ENCODE data around the gene NPDC1.
"Not testable (repeated sequence)": the region's sequence is repeated elsewhere in the genome, so short reads cannot be mapped to it uniquely, and the experiment has no call there.

Gene NPDC1

DNA sequence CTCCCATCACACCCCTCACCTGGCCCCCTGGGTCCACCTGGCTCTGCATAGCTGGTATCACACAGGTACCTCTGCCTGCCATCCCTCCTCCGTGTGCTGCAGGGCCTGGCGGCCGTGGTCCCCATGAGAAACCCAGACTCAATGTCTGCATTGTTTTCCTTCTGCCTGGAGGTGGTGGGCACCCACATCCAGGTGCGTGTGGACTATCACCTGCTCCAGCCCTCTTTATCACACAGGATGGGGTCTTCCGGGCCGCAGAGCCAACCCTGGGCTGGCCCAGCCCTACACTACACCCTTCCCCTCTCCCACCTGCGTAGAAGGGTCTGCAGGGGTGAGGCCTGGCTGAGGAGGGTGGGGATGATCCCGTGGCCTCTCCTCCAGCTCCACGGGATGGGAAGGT, 7.1 kb downstream of the NPDC1 start:
- DNase-seq: no peak

DNA sequence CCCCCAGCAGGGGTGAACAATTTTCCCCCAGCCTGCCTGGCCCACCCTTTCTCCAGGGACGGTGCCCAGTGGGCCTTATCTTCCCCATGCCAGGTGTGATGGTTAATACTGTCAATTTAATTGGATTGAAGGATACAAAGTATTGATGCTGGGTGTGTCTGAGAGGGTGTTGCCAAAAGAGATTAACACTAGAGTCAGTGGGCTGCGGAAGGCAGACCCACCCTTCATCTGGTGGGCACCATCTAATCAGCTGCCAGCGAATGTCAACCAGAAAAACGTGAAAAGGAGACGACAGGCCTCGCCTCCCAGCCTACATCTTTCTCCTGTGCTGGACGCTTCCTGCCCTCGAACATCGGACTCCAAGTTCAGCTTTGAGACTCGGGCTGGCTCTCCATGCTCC, 8.5 kb downstream of the NPDC1 start:
- DNase-seq: no peak

DNA sequence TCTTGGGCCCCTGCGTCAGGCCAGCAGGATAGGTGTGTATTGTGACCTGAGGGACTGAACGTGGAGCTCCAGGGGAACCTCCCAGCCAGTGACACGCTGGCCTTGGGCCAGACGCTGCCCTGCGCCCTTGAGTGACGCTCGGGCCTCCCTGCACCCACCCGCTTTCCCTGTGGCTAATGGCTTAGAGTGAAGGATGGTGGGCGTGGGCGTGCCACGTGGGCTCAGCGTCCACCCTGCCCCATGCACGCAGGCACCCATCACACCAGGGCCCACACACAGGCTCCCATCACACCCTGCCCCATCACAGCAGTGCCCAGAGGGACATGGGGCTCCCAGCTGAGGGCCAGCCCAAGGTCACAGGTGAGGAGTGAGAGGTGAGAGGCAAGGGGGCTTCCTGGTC, 8.9 kb downstream of the NPDC1 start:
- no peak for DNase-seq

- DNase-seq: no peak
Observed at GRCh38 chr9:137035937-137036336, 10.0 kb downstream of the NPDC1 start.

- no peak for DNase-seq
Observed at GRCh38 chr9:137035507-137035834, 10.5 kb downstream of the NPDC1 start.

GRCh38 chr9:137034709-137035506, 11.1 kb downstream of the NPDC1 start:
- DNase-seq: peak; percentile 92

DNA sequence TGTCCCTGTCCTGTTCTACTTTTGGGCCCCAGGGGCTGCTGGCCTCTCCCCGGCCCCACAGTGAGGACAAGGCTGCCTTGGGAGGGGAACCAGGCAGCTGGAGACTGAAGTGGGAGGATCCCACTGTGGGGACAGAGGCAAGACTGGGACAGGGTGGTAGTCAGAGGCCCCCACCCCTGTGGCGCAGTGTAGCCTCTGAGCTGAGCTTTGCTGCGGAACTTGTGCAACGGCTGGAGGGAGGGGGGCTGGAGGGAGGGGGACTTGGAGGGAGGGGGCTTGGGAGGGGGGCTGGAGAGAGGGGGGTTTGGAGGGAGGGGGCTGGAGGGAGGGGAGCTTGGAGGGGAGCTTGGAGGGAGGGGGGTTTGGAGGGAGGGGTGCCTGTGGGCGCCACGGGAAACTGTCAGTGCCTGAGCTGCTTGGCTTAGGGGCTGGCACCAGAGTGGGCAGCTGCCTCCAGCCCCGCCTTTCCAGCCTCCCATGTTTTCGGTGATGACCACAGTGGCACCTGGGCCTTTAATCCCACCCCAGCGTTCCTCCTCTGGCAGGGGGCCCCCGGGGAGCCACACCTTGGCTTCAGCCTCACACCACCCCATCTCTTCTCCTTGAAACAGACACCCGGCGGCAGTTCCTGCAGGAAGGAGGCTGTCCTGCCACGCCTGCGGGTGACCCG, 11.8 kb downstream of the NPDC1 start:
- DNase-seq: no peak

GRCh38 chr9:137033481-137033880, 12.5 kb downstream of the NPDC1 start:
- not testable (repeated sequence) for DNase-seq

- no peak for DNase-seq
Observed at GRCh38 chr9:137032858-137033257, 13.1 kb downstream of the NPDC1 start.

- peak; percentile 45 for DNase-seq
Observed at GRCh38 chr9:137031904-137032640, 13.9 kb downstream of the NPDC1 start, which contains the start of gene FUT7. Gene FUT7 (minus strand): TSS chr9:137032088. CDS start chr9:137031991, 97 bp downstream.

- DNase-seq: peak; percentile 68
Observed at GRCh38 chr9:137030538-137031527, 15.1 kb downstream of the NPDC1 start.

GRCh38 chr9:137030006-137030405, 16.0 kb downstream of the NPDC1 start:
- DNase-seq: no peak

- DNase-seq: peak; percentile 85
Observed at GRCh38 chr9:137029058-137029936, 16.7 kb downstream of the NPDC1 start.

DNA sequence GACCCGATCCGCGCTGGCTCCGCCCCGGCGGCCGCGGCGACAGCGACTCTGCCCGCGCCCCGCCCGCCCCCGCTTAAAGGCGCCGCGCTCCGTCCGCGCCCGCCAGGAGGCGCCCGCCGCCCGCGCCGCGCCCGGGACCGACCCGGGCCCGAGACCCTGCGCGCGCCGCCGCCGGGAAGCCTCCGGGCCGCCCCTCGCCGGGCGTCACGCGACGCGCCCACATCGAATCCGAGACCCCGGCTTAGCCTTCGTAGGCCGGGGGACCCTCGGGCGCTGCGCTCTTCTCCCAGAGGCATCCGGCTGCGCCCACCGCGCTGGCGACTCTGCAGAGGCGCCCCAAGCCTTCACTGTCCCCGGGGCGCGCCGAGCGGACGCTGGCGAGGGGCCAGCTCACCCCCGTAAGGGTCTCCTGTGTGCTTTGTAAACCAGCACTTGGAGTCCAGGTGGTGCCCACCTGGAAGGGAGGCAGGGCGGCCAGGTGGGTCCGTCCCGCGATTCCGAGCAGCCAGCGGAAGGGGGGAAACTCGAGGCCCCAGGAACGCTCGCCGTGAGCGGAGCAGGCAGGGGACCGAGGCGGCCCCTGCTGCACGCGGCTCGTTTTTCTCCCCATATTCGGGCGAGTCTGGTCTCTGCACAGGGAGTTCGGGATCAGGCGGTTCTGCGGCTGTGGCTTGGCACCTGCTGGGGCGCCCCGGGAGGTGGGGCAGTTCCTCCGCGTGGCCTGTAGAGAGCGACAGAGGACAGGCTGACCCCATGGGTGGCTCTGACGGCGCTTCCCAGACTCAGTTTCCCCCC, 17.5 kb downstream of the NPDC1 start:
- peak; percentile 80 for DNase-seq

- DNase-seq: no peak
Observed at GRCh38 chr9:137027369-137028262, 18.4 kb downstream of the NPDC1 start, which contains the start of gene ABCA2. Gene ABCA2 (minus strand): TSS chr9:137028237. CDS start chr9:137028140, 97 bp downstream.

GRCh38 chr9:137026828-137027227, 19.1 kb downstream of the NPDC1 start:
- DNase-seq: no peak

- no peak for DNase-seq
Observed at GRCh38 chr9:137026384-137026783, 19.6 kb downstream of the NPDC1 start.

- DNase-seq: no peak
Observed at GRCh38 chr9:137025517-137025966, 20.4 kb downstream of the NPDC1 start.

- no peak for DNase-seq
Observed at GRCh38 chr9:137023583-137023991, 22.4 kb downstream of the NPDC1 start.
